ENCODE data around the gene TMEM161A.
"Not testable (repeated sequence)": the region's sequence is repeated elsewhere in the genome, so short reads cannot be mapped to it uniquely, and the experiment has no call there.

TMEM161A gene

DNA sequence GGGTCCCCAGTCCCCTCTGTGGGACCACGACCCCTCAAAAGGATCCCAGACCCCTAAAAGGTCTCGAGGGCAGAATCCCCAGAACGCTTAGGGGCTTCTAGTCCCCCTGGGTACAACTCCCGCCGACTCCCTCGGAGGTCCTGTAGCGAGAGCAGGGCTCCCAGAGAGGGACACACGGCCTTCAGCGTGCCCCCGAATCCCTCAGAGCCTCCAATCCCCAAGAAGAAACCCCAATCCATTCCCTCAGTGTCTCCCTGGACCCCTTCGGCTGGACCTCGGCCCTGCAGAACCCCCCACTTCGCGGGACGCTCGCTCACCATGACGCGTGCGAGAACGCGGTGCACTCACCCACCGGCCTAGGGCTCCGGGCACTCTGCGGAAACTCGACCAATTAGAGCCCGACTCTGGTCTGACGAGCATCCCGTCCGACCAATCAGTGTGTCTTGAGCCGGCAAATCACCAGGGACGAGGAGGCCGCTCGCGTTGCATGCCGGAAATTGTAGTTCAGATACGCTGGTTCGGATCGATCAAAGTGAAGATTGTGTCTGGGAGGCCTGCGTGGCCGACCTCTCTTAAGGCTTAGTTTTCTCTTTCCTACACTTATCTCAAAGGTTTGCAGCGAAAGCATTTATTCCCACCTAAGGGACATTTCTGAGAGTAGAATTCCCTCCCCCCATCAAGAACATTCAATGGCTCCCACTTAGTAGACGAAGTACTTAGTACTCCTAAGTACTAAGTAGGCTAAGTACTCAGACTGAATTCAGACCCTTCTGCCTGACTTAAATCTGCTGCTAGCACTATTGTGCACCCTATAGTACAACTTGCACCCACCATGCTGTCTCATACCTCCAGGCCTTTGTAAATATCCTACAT, at the start of gene TMEM161A:
TMEM161A (minus strand) TSS at position 370 of the 873 bp plus-strand sequence; CDS start at position 320, 50 bp downstream.
- DNase-seq (ENCODE audit: low spot score): peak; percentile 99

DNA sequence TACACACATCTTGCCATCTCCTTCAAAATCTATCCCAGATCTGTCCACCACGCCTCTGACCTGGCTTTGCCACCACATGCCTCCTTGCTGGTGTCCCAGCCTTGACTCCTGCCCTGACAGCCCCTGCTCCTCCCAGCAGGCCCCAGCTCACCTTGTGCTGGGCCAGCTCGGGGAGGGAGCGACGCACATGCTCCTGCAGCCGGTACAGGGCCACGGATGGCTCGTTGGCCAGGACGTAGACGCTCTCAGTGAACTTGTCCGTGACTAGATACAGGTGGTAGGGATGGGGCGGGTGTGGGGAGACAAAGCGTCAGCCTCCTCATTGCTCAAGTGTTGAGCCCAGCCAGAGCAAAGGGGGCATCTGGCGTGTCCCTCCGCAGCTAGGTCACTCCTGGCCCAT, 48.5 kb upstream of the TMEM161A start:
- no peak for DNase-seq (ENCODE audit: low spot score)

DNA sequence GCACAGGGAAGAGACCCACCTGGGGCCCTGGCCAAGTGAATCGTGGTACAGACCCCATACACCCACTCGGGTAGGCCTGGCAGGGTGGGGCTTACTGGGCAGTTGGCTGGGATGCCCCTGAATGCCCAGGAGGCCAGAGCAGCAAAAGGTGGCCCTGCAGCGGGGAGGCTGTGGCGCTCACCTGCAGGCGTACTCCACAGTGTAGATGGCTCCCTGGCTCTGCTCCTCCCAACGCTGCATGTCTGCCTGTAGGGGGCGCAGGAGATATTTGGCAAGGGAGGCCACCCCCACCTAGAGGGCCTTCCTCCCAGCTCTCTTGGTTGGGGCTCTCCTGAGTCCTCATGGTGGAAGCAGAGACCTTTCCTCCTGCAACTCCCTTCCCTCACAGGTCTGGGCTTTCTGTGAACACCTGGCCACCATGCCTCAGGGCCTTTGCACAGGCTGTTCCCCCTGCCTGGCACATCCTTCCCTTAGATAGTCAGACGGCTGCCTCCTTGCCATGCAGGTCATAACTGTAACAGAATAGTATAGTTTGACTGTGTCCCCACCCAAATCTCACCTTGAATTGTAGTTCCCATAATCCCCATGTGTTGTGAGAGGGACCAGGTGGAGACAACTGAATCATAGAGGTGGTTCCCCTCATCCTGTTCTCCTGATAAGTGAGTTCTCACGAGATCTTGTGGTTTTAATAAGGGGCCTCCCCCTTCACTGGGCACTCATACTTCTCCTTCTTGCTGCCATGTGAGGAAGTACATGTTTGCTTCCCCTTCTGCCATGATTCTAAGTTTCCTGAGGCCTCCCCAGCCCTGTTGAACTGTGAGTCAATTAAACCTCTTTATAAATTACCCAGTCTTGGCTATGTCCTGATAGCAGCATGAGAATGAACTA, 47.8 kb upstream of the TMEM161A start:
- peak; percentile 81 for DNase-seq (ENCODE audit: low spot score)

DNA sequence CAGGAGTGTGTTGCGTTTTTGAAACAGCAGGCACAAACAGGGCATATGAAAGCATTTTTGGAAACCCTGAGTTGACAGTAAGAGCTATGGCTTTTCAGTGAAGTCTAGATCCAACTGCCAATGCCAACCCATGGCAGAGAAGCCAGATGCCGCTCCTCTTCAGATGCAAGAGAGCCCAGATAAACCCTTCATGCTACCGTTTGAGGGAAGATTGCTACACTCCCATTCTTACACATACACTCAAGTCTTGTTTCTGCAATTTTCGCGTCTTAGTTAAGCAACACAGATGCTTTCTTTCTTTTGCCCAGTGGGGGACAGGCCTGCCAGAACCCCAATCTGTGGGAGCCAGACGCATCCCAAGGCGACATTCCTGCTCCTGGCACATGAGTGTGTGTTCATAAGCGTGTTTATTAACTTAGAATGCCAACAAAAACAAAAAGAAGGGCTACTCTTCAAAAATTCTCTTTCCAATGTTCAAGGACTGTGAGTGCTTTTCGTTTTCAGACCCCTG, 43.3 kb upstream of the TMEM161A start:
- DNase-seq (ENCODE audit: low spot score): no peak

DNA sequence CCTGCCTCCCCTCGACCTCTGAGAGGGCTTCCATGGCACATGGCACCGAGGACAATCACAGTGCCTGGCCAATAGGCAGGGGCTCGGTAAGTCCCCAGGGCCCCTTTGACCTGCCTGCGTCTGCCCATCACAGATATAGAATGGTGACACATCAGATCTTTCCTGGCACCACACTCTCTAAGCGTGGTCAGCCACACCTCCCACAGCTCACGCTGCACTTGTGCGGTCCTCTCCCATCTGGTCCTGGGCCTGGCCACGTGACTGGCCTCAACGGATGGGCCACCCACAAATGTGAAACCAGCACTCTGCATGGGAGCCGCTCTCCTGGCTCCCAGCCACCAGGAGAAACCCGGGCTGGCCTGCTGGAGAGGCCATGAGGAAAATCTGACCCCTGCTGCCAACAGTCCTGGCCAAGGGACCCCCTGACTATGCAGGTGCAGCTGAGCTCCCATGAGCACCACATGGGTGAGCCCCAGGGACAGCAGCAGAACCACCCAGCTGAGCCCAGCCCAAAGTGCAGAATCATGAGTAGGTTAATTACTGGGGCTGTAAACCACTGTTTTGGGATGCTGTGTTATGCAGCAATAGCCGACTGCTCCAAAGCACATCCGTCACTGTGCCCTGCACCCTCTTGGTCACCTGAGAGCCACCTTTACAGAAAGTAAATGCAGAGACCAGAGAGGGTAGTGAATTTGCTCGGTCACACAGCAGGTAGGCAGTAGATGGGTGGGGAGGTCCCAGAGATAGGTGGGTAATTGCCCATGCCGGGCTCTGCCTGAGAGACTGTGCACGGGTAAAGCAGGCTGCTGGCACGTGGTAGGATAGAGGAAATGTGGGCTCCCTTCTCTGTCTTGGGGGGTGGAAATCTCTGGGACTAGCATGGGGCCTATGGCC, 41.5 kb upstream of the TMEM161A start:
- no peak for DNase-seq (ENCODE audit: low spot score)

DNA sequence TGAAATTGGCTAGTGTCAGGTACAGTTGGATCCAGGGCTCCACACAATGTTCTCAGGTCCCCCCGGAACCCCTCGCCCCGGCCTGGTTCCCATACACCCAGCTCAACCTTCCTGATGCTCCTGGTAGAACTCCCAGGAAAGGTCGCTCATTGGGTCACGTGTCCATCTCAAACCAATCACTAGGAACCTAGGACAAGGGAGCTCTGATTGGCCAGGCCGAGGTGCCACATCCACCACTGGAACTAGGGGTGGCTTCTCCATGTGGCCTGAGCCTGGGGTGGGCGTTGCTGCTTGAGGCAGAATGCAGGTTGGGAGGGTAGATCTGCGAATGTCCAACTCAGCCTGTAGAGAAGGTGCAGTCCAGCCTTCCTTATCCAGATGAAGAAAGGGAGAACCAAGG, 38.7 kb upstream of the TMEM161A start:
- no peak for DNase-seq (ENCODE audit: low spot score)

DNA sequence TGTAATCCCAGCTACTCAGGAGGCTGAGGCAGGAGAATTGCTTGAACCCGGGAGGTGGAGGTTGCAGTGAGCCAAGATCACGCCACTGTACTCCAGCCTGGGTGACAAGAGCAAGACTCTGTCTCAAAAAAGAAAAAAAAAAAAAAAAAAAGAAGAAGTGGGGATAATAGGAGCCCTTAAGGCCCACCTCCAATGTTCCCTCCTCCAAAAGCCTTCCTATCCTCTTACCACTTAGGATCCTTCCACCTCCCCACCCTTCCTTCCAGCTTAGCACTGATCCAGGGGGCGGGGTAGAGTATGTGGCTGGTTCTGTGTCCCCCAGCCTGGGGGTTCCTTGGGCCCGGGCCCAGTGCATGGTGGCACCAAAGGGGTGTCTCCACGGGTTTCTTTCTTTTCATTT, 35.0 kb upstream of the TMEM161A start:
- not testable (repeated sequence) for DNase-seq (ENCODE audit: low spot score)

DNA sequence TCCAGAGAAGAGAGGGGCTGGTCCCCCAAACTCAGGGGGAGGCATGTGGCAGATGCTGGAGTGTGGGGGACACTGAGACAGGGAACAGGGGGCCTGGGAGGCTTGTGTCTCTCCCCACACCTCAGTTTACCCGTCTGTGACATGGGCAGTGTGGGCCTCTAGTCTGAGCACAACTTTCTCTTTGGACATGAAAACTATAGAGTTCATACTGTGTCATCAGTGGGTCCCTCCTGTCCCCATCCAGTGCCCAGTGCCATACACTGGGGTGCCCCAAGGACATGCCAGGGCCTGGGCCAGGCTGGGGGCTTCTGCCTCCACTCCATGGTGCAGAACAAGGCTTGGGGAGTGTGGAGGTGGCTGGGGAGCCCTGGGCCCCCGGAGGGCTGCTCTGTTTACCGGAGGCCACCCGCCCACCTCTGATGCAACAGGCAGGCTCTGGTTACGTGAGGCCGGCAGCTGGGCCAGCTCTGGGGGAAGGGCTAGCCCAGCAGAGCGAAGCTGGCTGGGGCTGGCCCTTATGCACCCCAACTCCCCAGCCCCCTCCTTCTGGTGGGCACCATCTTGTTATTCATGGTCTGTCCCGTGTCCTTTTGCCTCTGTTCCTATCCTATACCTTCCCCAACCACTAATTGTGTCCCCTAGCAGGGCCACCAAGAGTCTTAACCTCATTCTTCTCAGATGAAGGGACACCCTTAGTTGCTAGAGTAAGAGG, 33.7 kb upstream of the TMEM161A start:
- DNase-seq (ENCODE audit: low spot score): peak; percentile 80

DNA sequence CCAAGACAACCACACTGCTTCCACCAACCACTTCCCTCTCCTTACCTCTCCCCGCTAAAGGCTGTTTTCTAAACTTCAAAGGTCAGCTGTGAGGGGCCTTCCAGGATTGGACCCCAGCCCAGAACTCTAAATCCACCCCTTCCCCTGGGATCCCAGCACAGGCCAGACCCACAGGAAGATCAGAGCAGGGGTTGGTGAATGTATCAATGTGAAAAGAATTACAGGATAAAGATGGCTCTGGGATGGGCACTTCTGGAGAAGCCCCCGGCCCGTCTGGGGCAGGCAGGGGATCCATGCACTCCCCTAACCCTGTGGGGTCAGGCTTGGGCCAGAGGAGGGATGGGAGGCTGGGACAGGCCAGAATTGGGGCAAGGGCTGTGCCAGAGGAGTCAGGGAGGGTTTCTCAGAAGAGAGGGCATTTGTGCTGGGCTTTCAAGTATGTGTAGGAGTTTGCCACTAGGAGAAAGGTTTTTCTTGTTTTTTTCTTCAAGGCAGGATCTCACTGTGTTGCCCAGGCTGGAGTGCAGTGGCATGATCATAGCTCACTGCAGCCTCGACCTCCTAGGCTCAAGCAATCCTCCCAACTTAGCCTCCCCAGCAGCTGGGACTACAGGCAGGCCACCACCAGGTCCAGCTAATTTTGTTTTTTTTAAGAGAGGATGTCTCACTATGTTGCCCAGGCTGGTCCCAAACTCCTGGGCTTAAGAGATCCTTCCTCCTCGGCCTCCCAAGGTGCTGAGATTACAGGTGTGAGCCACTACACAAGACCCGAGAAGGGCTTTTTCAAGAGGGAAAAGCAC, 32.8 kb upstream of the TMEM161A start:
- peak; percentile 43 for DNase-seq (ENCODE audit: low spot score)

DNA sequence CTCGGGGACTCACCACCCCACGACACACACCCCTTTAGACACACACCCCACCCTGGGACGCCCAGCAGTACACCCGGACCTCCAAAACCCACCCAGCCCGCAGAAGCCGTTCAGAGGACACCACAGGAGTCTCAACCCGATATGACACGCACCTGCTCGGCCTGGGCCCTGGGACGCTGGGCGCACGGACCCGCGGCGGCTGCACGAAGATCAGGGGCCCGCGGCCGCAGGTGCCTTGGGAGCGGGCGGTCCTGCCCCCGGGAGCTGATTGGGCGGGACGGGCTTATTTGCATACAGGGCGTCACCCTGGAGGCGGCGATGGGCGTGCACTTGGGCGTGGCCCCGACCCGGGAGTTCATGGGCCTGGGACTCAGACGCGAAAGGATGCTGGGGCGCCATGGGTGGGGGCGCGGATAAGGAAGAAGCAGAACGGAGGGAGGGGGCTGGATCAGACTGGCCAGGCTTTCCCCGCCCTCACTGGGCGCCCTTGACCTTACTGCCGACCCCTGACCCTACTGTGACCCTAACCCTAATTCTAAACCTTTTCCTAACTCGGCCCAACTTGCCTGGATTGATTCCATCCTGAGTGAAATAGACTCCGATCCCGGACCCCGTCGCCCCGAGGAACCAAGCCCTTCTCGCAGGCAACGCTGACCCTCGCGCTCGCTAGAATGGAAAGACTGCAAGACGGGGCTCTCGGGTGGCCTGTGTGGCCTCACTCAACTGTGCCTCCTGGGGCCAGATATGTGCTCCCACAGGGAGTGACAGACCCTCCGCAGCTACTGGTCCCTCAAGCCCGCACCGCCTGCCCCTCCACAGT, 32.0 kb upstream of the TMEM161A start, which contains the start of gene MEF2B:
MEF2B (minus strand) TSS at position 211 of the 820 bp plus-strand sequence. CDS start 19,528 bp downstream, outside the sequence.
- DNase-seq (ENCODE audit: low spot score): peak; percentile 95

DNA sequence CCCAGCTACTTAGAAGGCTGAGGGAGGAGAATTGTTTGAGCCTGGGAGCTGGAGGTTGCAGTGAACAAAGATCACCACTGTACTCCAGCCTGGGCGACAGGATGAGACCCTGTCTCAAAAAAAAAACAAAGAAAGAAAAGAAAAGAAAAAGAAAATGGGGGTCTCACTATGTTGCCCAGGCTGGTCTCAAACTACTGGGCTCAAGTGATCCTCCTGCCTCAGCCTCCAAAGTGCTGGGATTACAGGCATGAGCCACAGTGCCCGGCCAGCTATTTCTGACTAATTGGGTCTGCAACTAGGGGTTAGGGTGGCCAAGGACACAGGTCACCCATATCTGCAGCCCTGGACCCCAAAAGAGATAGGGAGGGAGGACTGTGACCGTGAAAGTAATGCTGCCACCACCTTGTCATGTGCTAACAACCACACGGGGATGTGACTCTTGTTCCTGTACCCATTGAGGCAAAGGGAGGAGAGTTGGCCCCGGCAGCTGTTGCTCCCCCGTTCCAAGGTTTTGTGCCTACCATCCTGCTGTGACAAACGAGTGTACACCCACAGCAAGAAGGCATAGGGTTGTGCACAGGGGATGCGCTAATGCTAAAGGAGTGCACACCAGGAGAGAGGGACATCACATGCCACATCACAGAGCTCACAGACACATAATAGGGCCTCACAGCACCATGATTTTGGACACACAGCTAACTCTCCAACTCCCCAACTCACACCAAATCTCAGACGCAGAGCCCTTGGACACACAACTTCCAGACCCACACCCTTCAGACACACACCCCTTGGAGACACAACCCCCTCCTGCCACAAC, 31.2 kb upstream of the TMEM161A start:
- DNase-seq (ENCODE audit: low spot score): peak; percentile 62

DNA sequence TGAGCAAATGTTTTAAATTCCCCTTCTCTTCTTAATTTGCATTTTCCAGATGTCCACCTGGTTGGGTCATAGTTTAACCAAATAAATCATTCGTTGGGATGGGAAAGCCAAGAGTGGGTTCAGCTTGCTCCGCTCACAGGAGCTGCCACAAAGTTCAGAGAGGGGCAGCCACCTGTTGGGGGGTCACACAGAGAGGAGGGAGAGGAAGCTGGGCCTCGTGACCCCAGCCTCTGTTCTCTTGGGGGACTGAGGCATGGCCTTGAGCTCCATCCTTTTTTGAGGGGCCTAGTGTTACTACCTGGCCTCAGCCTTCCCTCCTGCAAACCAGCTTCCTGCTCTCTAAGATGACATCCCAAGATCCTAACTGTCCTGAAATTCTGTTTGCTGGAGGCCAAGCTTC, 29.3 kb upstream of the TMEM161A start:
- peak; percentile 46 for DNase-seq (ENCODE audit: low spot score)

DNA sequence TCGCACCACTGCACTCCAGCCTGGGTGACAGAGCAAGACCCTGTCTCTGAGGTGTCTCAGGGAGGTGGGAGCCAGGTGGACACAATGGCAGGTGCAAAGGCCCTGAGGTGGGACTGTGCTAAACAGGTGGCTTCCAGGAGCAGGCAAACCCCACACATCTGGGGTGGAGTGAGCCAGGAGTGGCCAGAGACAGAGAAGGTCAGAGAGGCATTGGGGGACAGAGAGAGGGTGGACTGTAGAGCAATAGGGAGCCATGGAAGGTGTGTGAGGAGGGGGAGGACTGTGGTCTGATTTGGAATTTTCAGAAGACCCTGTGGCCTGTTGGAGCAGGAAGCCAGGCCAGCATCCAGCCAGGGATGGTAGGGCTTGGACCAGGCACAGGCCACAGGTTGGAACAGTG, 27.1 kb upstream of the TMEM161A start:
- DNase-seq (ENCODE audit: low spot score): no peak

DNA sequence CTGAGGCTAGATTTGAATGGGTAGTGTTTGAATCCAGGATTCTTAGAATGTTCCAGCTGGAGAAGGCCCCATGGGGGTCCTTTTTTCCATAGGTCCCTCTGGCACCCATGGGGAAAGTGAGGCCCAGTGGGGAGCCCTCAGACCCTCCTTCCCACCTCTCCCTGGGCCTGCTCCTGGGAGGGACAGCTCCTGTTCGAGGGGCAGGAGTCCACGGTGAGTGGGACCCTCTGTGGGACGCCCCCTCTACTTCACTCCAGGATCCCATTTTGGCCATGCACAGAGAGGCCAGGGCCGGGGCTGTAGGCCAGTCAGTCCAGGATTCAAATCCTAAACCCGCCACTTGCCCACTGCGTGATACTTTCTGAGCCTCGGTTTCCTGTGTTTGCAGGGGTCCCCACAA, 24.2 kb upstream of the TMEM161A start:
- no peak for DNase-seq (ENCODE audit: low spot score)

DNA sequence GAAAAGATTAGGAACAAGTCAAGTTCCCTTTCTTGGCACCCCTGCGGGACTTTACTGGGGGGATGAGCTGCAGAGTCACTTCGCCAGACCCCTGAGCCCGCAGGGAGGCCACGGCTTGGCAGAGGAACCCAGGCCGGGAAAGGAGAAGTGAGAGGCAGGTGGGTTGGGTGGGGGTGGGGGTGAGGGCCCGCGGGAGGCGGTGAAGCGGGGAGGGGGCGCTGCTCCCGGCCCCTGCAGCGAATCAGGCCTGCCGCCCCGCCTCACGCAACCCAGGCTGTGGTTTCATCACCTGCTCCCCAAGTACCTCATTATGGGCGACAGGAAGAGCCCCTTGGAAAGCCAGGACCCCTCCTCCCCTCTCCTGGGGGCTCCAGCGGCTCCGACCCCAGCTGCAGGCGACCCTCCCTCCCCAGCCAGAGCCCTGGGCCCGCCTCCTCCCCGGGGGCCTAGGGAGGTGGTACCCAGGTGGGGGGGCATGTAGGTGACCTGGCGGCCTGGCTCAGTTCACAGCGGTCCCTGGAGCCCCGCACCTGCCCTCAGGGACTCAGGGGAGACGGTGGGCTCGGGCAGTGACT, 22.3 kb upstream of the TMEM161A start:
- DNase-seq (ENCODE audit: low spot score): peak; percentile 87

DNA sequence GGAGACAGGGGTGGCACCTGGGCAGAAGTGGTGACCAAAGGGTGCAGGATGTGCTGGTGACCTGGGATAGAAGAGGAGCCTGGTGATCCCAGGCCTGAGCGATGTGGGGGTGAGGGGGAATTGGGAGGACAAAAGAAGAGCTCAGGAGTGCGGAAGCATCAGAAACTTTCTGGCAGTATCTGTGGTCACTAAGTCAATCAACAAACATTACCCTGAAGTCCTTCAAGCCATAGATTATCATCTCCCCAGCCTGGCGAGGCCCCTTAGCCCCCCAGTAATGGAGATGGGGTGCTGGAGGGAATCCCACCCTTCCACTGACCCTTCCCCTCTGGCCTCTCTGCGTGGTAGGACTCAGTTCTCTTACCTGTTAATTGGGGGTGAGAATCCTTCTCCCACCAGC, 21.3 kb upstream of the TMEM161A start:
- DNase-seq (ENCODE audit: low spot score): no peak

DNA sequence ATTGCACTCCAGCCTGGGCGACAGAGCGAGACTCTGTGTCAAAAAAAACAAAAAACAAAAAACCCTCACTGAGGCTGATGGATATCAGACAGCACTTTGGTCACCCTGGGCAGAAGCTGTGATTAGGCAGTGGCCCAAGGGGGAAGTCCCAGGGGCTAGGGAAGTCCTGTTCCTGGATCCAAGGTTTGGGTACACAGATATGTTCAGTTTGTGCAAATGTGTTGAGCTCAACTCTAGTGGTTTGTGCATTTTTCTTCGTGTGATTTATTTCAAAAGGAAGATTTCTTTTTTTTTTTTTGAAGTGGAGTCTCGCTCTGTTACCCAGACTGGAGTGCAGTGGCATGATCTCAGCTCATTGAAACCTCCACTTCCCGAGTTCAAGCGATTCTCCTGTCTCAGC, 19.5 kb upstream of the TMEM161A start:
- DNase-seq (ENCODE audit: low spot score): no peak
